22Rv1 (cell line): ENCODE measurements around the gene FAM98A.

Experiments
- ZFX ChIP-seq: fragments of 450-650 bp; IDR thresholded peaks from 2 replicates; pipeline ENCODE4 v1.6.1; 2017; ENCODE audit warnings: antibody characterized with exemption, borderline replicate concordance
- TF ChIP-seq, protein P1 (sequence below): fragments of 450-650 bp; IDR thresholded peaks from 2 replicates; pipeline ENCODE4 v1.5.1; 2017; ENCODE audit warnings: mild to moderate bottlenecking

DNA sequence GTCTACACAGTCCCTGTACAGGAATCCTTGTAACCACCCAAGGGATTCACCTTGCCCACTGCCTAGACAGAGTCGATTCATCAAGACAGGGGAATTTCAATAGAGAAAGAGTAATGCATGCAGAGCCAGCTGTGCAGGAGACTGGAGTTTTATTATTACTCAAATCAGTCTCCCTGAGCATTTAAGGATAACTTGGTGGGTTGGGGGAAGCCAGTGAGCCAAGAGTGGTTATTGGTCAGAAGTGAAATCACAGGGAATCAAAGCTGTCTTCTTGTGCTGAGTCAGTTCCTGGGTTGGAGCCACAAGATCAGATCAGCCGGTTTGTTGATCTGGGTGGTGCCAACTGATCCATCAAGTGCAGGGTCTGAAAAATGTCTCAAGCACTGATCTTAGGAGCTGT is 17.8 kb upstream of the FAM98A start:
- TF ChIP-seq, protein P1, sequence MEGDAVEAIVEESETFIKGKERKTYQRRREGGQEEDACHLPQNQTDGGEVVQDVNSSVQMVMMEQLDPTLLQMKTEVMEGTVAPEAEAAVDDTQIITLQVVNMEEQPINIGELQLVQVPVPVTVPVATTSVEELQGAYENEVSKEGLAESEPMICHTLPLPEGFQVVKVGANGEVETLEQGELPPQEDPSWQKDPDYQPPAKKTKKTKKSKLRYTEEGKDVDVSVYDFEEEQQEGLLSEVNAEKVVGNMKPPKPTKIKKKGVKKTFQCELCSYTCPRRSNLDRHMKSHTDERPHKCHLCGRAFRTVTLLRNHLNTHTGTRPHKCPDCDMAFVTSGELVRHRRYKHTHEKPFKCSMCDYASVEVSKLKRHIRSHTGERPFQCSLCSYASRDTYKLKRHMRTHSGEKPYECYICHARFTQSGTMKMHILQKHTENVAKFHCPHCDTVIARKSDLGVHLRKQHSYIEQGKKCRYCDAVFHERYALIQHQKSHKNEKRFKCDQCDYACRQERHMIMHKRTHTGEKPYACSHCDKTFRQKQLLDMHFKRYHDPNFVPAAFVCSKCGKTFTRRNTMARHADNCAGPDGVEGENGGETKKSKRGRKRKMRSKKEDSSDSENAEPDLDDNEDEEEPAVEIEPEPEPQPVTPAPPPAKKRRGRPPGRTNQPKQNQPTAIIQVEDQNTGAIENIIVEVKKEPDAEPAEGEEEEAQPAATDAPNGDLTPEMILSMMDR, result no peak
- TF ChIP-seq ZFX, result no peak
